H1 (cell line): ENCODE measurements around the gene MID2. TPM values are rescaled to one million over a fixed set of nuclear protein-coding genes. Genes with fewer than 3 reads are reported as not detected.

Source experiments
- polyA plus RNA-seq, 7 experiments: library from polyadenylated mRNA; depleted of rRNA in 3 of 7; stranded (reverse) in 5 of 7; unstranded in 2 of 7; fragments of >200 nt in 5 of 7; fragments of 200-250 nt in 2 of 7; gene quantifications; 1 replicate in 5 of 7; 2 replicates in 1 of 7; 4 replicates in 1 of 7; pipeline versions ENCODE4 v1.2.1 to v1.2.3, GENCODE V29; 2011 to 2013; ENCODE audit warnings: missing spikeins in 2 of 7, mixed read lengths in 2 of 7
- total RNA-seq: library from RNA; stranded (reverse); fragmentation: NEBNext Ultra II Directional; extraction: Animal tissue kit (Norgen Biotek cat#: 25700); gene quantifications from 2 replicates; pipeline ENCODE4 v1.2.1, GENCODE V29; 2021
- TF ChIP-seq, protein P1 (sequence below), 3 experiments: IDR thresholded peaks; 1 replicate in 2 of 3; 2 replicates in 1 of 3; pipeline versions ENCODE4 v1.5.1 to v1.6.1; 2011; ENCODE audit warnings: low read length in 3 of 3, mild to moderate bottlenecking in 3 of 3, inconsistent platforms in 2 of 3, low read depth in 1 of 3, moderate library complexity in 1 of 3; ENCODE audit not compliant: insufficient read depth in 1 of 3; ENCODE audit errors: control extremely low read depth in 1 of 3

Gene MID2
- total and polyA plus RNA-seq, 2 of the 8 experiments (the other 6 are each of a cell fraction or from before 2014, with no cell fraction given): 0.98 to 1.7 TPM

DNA sequence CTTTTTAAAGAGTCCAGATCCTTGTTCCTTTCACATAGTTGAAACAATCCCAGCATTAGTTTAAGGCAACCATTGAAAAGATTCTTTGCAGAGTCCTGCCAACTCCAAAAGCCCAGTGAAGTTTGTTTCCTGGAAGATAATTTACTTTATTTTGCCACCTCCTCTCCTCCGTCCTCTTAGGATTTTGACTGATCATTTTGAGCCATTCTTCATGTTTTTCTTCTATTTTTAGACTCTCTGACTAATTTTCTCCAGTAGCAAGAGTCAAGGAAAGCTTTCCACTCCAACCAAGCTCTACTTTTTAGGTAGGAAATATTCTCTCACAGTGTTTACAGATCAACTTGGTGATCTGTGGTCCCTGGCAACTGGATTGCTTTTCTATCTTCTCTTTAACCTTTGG, 37.8 kb upstream of the MID2 start (continued):
- TF ChIP-seq, protein P1, sequence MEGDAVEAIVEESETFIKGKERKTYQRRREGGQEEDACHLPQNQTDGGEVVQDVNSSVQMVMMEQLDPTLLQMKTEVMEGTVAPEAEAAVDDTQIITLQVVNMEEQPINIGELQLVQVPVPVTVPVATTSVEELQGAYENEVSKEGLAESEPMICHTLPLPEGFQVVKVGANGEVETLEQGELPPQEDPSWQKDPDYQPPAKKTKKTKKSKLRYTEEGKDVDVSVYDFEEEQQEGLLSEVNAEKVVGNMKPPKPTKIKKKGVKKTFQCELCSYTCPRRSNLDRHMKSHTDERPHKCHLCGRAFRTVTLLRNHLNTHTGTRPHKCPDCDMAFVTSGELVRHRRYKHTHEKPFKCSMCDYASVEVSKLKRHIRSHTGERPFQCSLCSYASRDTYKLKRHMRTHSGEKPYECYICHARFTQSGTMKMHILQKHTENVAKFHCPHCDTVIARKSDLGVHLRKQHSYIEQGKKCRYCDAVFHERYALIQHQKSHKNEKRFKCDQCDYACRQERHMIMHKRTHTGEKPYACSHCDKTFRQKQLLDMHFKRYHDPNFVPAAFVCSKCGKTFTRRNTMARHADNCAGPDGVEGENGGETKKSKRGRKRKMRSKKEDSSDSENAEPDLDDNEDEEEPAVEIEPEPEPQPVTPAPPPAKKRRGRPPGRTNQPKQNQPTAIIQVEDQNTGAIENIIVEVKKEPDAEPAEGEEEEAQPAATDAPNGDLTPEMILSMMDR (IDR thresholded peaks at IDR 0.05; ENCODE audit: control extremely low read depth in 1 of 3, insufficient read depth in 1 of 3, low read depth in 1 of 3, low read length in 3 of 3): no peak
